IgD-negative memory B cell (primary cell): ENCODE data around the gene STK32C. TPM values are rescaled to one million over a fixed set of nuclear protein-coding genes. Genes with fewer than 3 reads are reported as not detected.
"Not testable (repeated sequence)": the region's sequence is repeated elsewhere in the genome, so short reads cannot be mapped to it uniquely, and the experiment has no call there.

ENCODE experiments used
- H3K27ac Mint-ChIP-seq, 3 donors: one replicate each; pipeline ENCODE4 v1.8.0; 2020 to 2022; ENCODE audit warnings: mild to moderate bottlenecking in 3 of 3, mixed read lengths in 3 of 3, moderate library complexity in 1 of 3
- H3K27me3 Mint-ChIP-seq: one replicate; pipeline ENCODE4 v1.8.0; 2021; ENCODE audit warnings: mixed read lengths
- H3K36me3 Mint-ChIP-seq: one replicate; pipeline ENCODE4 v1.8.0; 2020; ENCODE audit warnings: mild to moderate bottlenecking, mixed read lengths
- H3K4me1 Mint-ChIP-seq, 3 donors: one replicate each; pipeline ENCODE4 v1.8.0; 2020 to 2022; ENCODE audit warnings: mixed read lengths in 3 of 3, mild to moderate bottlenecking in 1 of 3
- H3K4me3 Mint-ChIP-seq, 4 donors: one replicate each; pipeline ENCODE4 v1.8.0; 2020 to 2022; ENCODE audit warnings: mild to moderate bottlenecking in 4 of 4, mixed read lengths in 4 of 4, moderate library complexity in 3 of 4
- H3K9me3 Mint-ChIP-seq, 3 donors: one replicate each; pipeline ENCODE4 v1.8.0; 2020 to 2021; ENCODE audit warnings: mixed read lengths in 3 of 3, mild to moderate bottlenecking in 1 of 3
- polyA plus RNA-seq: library from polyadenylated mRNA; unstranded; fragments of 300-500 nt; fragmentation: Illumina TruSeq; gene quantifications from one replicate; pipeline ENCODE4 v1.2.3, GENCODE V29; 2021

The STK32C gene
- polyA plus RNA-seq = 4.0 TPM

DNA sequence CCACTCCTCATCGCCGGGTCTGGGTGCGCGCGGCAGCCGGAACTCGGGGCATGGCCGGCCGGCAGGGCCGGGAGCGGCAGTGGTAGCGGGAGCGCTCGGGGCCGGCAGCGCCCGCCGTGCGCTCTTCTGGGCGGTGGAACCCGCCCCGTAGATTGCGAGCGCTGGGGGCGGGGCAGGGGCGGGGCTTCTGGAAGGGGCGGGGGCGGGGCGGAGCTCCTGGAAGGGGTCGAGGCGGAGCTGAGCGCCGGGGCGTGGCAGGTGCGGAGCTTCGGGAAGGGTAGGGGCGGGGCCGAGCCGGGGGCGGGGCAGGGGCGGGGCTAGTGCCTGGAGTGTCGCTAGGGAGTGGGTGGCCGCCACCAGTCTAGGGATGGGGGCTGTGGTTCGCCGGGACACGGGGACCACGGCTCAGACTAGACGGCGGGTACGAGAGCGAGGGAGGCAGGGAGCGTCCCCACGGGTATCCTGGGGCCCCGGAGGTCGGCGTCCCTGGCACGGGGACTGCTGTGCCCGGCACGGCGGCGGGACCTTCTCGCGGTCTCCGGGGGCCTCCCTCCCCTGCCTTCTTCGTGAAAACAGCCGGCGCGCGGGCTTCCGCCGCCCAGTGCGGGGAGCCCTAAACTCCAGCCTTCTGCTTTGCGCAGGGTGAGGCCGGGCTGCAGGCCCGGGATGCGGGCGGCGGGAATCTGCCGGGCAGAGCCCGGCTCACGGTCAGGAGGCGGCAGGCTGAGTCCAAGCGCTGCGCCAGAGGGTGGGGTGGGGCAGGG, at the start of gene STK32C:
Gene STK32C (minus strand): TSS at position 128 of the 764 bp plus-strand sequence. CDS start 117 bp downstream, at position 11.
- H3K4me1 Mint-ChIP-seq = peaks cover 3 to 9% (median 8%) of the 10 kb centered on the region in 3 donors
- peak within 1 kb of the TSS in 1 of 3 donors; percentile 91 for H3K27ac Mint-ChIP-seq
- peaks cover 32% of the 10 kb centered on the region for H3K27me3 Mint-ChIP-seq
- no peaks in the 10 kb centered on the region for H3K36me3 Mint-ChIP-seq
- H3K4me3 Mint-ChIP-seq = peak within 1 kb of the TSS; percentile 81 to 93 (median 86)
- no peaks in the 10 kb centered on the region for H3K9me3 Mint-ChIP-seq

DNA sequence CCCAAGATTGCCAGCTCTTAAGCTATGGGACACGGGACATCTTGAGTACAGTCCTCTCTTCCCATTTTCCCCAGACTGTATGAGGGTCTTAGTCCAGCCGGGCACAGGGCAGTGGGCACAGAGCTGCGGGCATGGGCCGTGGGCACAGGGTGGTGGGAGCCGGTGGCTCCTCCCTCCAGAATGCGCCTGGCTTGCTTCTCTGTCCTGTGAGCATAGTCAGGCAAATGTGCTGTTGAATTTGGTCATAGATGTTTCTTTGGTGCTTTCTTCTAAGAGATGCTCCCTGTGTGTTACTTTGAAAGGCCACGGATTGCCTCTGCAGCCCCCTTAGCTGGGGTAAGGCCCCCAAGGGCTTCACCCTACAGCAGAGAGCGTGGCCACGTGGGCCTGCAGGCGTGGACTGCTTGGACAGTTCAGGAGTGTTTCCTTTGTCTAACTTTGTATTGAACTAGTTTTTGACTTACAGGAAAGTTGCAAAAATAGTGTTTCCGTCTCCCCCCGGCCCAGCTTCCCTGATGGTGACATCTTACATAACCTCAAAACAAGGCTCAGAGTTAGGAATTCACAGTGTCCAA, 49.0 kb upstream of the STK32C start:
- no peak overlapping the region for H3K27ac Mint-ChIP-seq
- no peak overlapping the region for H3K4me3 Mint-ChIP-seq
- H3K27me3 Mint-ChIP-seq = no peaks in the 10 kb centered on the region
- H3K36me3 Mint-ChIP-seq = peaks cover 2% of the 10 kb centered on the region
- H3K9me3 Mint-ChIP-seq = no peaks in the 10 kb centered on the region
- H3K4me1 Mint-ChIP-seq = peaks cover 0 to 3% (median 2%) of the 10 kb centered on the region in 3 donors

DNA sequence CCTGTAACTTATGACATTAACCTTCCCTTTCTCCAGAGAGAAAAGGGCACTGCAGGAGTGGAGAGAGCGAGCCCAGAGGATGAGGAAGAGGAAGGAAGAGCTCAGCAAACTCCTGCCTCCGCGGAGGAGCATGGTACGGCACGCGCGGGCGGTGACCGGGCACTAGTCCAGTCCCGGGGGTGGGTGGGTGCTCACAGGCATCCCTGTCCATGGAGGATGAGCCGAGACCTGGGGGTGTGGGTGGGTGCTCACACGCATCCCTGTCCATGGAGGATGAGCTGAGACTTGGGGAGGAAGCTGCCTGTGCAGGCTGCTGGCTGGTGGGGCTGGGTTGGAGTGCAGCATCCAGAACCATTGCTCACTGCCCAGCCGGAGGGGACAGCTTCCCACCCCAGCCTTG, 48.0 kb upstream of the STK32C start:
- Mint-ChIP-seq H3K9me3 (no peaks in the 10 kb centered on the region), H3K4me1 (peaks cover 0 to 3% (median 2%) of the 10 kb centered on the region in 3 donors), H3K27ac (no peak overlapping the region), H3K4me3 (no peak overlapping the region), H3K36me3 (peaks cover 2% of the 10 kb centered on the region), H3K27me3 (no peaks in the 10 kb centered on the region)

DNA sequence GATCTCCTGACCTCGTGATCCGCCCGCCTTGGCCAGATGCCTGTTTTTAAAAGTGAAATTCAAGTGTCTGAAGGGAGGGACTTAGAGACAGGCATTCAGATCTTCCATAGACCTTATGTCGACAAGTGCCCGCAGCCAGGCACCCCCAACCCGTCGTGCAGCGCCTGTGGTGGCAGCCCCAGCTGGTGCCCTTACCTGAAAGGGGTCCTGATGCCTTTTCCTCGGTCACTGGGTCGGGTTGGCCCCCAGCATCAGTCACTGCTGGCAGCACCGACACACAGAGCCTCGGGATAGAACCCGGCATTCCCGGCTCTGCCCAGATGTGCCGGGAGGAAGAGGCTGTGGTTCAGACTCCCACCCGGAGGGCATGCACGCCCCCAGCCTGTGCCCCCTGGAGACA, 47.5 kb upstream of the STK32C start:
- Mint-ChIP-seq H3K36me3 (peaks cover 2% of the 10 kb centered on the region), H3K27me3 (no peaks in the 10 kb centered on the region), H3K4me3 (no peak overlapping the region)

DNA sequence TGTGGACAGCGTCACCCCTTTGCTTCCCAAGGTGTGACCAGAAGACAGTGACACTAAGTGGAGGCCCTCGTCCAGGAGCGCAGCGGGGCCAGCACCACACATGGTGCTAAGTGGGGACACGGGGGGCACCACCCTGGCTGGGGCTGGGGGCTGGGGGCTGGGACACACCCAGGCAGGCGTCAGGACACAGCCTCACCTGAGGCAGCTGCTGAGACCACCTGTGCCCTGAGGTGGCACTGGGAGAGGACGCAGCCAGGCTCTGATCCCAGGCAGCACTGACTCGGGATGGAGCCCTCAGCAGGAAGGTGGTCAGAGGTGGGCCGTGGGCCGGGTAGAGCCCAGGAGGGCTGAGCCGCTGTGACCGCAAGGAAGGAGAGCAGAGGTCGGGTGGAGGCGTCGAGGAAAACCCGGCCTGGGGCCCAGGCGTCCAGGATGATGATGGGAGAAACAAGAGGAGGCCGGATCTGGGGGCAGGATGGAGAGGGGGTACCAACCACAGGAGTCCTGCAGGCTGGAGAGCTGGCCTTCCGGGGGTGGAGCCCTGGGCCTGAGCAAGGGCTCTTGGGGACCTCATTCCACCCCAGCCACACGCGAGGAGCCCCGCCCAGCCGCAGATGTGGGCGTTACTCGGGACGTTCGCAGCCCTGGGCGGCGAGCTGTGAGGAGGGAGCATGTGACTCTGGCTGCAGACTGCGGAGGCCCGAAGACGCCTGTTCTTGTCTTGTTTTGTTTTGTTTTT, 46.8 kb upstream of the STK32C start:
- H3K27ac Mint-ChIP-seq = no peak overlapping the region
- H3K36me3 Mint-ChIP-seq = peaks cover 2% of the 10 kb centered on the region
- H3K9me3 Mint-ChIP-seq = no peaks in the 10 kb centered on the region
- H3K4me1 Mint-ChIP-seq = peaks cover 0 to 3% (median 2%) of the 10 kb centered on the region in 3 donors
- H3K4me3 Mint-ChIP-seq = peak overlapping the region in 1 of 4 donors; percentile 27
- no peaks in the 10 kb centered on the region for H3K27me3 Mint-ChIP-seq

More for the DNA sequence above, 47.5 kb upstream of the STK32C start:
- Mint-ChIP-seq H3K9me3 (no peaks in the 10 kb centered on the region), H3K27ac (no peak overlapping the region), H3K4me1 (peaks cover 0 to 3% (median 2%) of the 10 kb centered on the region in 3 donors)

DNA sequence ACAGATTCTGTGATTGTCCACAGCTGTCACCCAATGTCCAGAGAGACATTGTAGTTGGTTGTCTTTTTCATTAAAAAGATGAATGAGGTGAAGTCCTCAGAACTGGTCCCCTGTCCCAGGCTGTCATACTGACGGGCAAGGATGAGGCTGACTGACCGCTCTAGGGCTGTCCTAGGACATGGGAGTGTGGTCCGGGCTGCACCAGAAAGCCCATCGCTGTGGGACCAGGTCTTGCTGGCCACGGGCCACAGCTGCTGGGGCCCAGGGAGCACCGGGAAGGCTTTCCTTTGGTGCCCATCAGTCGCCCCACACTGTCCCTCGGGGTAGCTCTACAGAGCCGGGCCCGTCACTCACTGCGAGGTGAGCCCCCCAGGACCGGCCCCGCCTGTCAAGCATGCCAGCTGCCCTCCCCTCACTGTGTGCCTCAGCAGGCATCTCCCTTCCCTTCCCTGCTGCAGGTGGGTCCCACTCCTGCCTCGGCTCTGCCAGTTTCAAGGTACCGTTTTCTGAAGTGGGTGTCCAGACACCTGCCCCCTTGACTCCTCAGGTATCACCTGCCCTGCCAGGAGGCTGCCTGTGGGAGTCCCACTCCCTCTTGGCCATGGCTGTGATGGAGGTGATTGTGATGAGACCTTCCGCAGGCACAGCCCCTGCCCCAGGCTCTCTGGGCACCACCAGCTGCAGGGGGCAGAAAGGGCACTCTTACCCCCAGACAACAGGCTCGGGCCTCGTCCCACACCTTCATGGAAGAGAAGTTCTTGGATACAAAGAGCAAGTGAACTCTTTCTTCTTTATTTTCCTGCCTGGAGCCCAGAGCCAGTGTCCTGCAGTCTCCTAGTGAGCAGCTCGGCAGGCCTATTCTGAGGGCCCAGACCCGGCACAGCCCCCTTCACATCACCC, 46.0 kb upstream of the STK32C start:
- Mint-ChIP-seq H3K27ac (no peak overlapping the region), H3K4me3 (peak overlapping the region in 1 of 4 donors; percentile 17), H3K4me1 (peaks cover 0 to 3% (median 2%) of the 10 kb centered on the region in 3 donors)

DNA sequence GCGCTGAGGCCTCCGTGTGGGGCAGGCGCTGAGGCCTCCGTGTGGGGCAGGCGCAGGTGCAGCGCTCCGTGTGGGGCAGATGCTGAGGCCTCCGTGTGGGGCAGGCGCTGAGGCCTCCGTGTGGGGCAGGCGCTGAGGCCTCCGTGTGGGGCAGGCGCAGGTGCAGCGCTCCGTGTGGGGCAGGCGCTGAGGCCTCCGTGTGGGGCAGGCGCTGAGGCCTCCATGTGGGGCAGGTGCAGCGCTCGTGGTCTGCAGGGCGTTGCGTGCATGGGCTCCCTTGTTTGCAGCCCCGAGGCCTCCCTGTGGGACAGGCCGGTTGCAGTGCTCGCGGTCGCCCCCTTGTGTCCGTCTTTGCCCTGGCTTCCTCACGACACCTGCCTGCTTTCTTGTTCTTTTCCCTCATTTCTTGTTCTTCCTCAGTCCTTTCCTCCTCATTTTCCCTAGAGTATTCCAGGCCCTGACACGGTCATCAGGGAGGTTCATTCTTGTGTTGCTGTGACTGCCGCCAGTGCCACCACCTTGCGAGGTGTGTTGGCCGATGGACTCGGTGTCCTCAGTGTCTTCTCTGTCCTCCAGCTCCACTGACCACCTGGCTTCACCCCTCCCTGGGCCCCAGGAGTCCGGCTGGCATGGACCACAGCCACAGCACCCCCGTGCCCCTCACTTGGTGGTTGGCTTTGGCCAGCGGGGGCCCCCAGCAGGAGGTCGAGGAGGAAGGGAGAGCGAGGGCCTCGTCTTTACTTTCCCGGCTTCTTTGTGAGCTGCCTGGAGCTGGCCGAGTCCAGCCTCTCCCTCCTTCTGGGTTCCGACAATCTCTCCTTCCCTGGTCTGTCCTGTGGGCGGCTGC, 44.9 kb upstream of the STK32C start:
- not testable (repeated sequence) for H3K9me3 Mint-ChIP-seq, H3K27me3 Mint-ChIP-seq, H3K36me3 Mint-ChIP-seq, H3K27ac Mint-ChIP-seq, H3K4me3 Mint-ChIP-seq, H3K4me1 Mint-ChIP-seq

More for the DNA sequence above, 46.0 kb upstream of the STK32C start:
- H3K27me3 Mint-ChIP-seq = no peaks in the 10 kb centered on the region
- no peaks in the 10 kb centered on the region for H3K9me3 Mint-ChIP-seq
- H3K36me3 Mint-ChIP-seq = peaks cover 2% of the 10 kb centered on the region

DNA sequence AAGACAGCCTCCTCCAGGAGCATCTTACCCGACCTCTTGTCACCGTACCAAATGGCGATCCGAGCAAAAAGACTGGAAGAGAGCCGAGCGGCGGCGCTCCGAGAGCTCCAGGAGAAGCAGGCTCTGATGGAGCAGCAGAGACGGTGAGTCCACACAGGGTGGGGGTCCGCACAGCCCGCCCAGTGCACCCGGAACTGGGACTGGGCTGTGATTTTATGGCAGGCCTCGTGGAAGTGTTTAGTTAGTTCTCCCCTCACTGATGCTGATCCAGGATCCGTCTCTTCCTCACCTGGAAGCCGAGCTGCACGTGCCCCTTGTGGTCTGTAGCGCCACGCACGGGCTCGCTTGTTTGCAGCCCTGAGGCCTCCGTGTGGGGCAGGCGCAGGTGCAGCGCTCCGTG, 43.9 kb upstream of the STK32C start:
- Mint-ChIP-seq H3K9me3 (no peaks in the 10 kb centered on the region), H3K27me3 (no peaks in the 10 kb centered on the region), H3K4me3 (no peak overlapping the region), H3K36me3 (peaks cover 6% of the 10 kb centered on the region), H3K4me1 (peaks cover 0 to 10% (median 7%) of the 10 kb centered on the region in 3 donors), H3K27ac (no peak overlapping the region)

DNA sequence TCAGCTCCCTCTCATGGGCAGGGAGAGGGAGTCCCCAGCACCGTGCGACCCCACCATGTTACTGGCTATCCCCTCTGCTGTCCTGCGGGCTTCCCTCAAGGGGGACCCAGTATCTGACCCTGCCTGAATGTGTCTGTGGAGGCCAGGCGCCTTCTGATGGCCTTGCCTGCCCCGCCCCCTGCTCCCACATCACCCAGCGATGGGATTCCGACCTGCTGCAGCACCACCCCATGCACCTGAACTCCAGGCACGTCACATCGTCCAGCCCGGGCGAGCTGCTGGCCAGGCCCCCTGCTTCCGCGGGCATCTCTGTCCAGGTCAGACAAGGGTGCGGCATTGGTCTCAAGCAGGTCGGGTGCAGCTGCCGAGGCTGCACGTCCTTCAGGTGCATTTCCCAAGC, 43.2 kb upstream of the STK32C start:
- Mint-ChIP-seq H3K4me3 (no peak overlapping the region), H3K9me3 (no peaks in the 10 kb centered on the region), H3K27me3 (no peaks in the 10 kb centered on the region), H3K36me3 (peaks cover 6% of the 10 kb centered on the region), H3K27ac (no peak overlapping the region), H3K4me1 (peaks cover 0 to 10% (median 7%) of the 10 kb centered on the region in 3 donors)

DNA sequence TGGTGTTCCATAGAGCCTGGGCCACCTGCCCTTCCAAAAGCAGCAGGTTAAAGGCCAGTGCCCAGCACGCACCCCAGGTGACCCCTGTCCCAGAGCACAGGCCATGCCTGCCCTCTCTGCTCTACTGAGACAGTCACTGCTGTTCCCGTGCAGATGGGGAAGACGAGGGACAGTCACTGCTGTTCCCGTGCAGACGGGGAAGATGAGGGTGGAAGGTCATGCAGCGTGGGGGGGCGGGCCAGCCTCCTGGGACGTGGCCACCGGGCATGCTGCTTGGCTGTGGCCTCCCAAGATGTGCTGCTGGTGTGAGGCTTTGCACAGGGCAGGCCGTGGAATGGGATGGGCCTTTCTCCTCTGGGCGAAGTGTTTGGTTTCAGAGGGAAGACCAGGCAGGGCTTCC, 42.6 kb upstream of the STK32C start:
- H3K9me3 Mint-ChIP-seq = no peaks in the 10 kb centered on the region
- H3K27me3 Mint-ChIP-seq = no peaks in the 10 kb centered on the region
- no peak overlapping the region for H3K4me3 Mint-ChIP-seq
- no peak overlapping the region for H3K27ac Mint-ChIP-seq
- H3K36me3 Mint-ChIP-seq = peaks cover 6% of the 10 kb centered on the region
- peaks cover 0 to 10% (median 7%) of the 10 kb centered on the region in 3 donors for H3K4me1 Mint-ChIP-seq

DNA sequence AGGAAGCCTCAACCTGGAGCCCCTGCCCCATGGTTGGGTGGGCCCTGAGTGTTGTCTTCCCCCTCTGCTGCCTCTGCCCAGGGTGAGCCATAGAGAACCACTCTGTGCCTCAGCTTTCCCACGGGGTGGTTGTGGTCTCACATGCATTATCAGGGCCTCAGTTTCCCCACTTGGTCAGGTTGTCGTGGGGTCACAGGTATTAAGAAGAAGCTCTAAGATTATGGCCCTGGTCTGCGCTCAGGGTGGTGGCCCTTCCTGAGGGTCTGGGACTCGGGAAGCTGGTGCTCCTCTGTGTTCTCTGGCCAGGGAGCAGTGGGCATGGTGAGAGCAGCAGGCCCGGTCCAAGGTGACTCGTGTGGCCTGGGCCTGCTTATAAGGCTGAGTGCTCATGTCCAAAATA, 42.0 kb upstream of the STK32C start:
- Mint-ChIP-seq H3K36me3 (peaks cover 6% of the 10 kb centered on the region), H3K4me1 (peaks cover 0 to 10% (median 7%) of the 10 kb centered on the region in 3 donors), H3K4me3 (no peak overlapping the region), H3K27ac (no peak overlapping the region), H3K9me3 (no peaks in the 10 kb centered on the region), H3K27me3 (no peaks in the 10 kb centered on the region)

DNA sequence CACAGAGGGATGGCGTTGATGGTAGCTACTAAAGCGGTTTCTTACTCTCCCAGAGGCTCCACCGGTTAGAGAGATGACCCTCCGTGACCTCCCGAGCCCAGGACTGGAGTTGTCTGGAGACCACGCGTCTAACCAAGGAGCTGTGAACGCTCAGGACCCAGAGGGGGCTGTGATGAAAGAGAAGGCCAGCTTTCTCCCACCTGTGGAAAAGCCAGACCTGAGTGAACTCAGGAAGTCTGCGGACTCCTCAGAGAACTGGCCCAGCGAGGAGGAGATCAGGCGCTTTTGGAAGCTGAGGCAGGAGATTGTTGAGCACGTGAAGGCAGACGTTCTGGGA, 40.1 kb upstream of the STK32C start:
- Mint-ChIP-seq H3K27me3 (no peaks in the 10 kb centered on the region), H3K27ac (no peak overlapping the region), H3K4me3 (no peak overlapping the region), H3K36me3 (peaks cover 10% of the 10 kb centered on the region), H3K9me3 (no peaks in the 10 kb centered on the region), H3K4me1 (peaks cover 0 to 10% (median 7%) of the 10 kb centered on the region in 3 donors)

DNA sequence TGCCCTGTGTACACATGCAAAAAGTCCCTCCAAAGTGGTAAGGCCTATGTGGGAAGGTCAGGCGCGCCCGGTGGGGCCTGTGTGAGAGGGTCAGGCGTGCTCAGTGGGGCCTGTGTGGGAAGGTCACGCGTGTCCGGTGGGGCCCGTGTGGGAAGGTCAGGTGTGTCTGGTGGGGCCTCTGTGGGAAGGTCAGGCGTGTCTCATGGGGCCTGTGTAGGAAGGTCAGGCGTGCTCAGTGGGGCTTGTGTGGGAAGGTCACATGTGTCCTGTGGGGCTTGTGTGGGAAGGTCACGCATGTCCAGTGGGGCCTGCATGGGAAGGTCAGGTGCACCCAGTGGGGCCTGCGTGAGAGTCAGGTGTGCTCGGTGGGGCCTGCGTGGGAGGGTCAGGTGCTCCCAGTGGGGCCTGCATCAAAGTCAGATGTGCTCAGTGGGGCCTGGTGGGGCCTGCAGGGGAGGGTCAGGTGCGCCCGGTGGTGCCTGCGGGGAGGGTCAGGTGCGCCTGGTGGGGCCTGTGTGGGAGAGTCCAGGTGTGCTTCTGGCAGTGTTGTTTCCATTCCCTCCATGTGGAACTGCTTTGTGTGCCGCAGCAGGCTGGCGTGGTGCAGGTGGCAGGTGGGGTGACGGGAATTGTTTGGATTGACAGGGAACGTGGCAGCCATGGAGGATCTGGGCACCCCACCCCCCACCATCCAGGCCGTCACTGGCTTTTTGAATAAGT, 39.6 kb upstream of the STK32C start:
- Mint-ChIP-seq H3K27ac (peak overlapping the region in 2 of 3 donors; percentile 81 to 86), H3K36me3 (peaks cover 10% of the 10 kb centered on the region), H3K4me1 (peaks cover 0 to 7% (median 5%) of the 10 kb centered on the region in 3 donors), H3K27me3 (no peaks in the 10 kb centered on the region), H3K4me3 (no peak overlapping the region), H3K9me3 (no peaks in the 10 kb centered on the region)
